Measurements from ENCODE around the gene VSX1. TPM values are rescaled to one million over a fixed set of nuclear protein-coding genes. Genes with fewer than 3 reads are reported as not detected.

VSX1 gene
- total RNA-seq, 1 experiment from 2014 or later: not detected

DNA sequence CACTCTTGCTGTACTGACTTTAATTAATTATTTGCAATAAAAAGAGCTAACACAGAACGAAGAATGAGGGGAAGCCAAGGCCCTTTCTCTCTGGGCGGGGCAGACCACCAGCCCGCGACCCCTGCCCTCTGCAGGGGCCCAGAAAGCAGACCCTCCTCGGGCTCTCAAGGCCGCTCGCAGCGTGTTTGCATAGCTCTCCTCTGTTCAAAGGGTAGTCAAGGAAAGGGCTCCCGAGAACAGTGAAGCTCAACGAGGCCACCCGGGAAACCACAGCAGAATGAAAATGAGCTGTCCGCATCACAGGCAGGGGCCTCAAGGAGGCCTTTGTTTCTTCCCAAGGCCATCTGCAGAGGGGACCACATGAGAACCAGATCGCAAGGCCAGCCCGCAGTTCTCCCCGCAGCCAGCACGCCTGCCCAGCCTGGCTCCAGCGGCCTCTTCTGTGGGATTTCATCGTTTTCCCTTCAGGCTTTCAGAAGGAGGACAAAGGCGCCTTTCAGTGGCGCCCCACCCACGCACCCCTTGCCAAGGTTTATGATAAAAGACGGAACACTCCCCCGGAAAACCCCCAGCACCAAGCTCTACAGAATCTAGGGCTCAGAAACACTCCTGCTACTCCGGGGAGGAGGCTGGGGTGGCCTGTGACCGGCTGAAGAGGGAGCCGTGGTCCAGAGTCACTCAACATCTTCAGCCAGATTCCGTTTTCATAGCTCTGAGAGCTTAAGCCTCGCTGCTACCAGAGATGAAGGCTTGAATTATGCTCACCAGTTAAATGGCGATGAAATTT lies 49.3 kb downstream of the VSX1 start:
- Histone ChIP-seq H3K9me2 (replicated peaks; ENCODE audit: insufficient read depth, low read length) (no peaks in the 10 kb centered on the region), H3K27ac (ENCODE audit: low read length) (no peak overlapping the region), H3K4me2 (ENCODE audit: low read depth, low read length, poor library complexity, severe bottlenecking) (no peak overlapping the region), H3K4me1 (ENCODE audit: low read length) (peaks cover 13% of the 10 kb centered on the region), H4K20me1 (ENCODE audit: insufficient read depth, low read depth, low read length) (no peaks in the 10 kb centered on the region), H3K27me3 (ENCODE audit: low read length) (no peaks in the 10 kb centered on the region), H3K9ac (ENCODE audit: low read length) (no peak overlapping the region), H3K9me3 (ENCODE audit: low read length) (no peaks in the 10 kb centered on the region), H3K36me3 (ENCODE audit: insufficient read depth, low read length) (no peaks in the 10 kb centered on the region), H2AFZ (ENCODE audit: low read length) (no peak overlapping the region), H3K79me2 (ENCODE audit: low read length) (no peaks in the 10 kb centered on the region), H3K4me3 (ENCODE audit: low read length) (no peak overlapping the region)
- no peak for DNase-seq

DNA sequence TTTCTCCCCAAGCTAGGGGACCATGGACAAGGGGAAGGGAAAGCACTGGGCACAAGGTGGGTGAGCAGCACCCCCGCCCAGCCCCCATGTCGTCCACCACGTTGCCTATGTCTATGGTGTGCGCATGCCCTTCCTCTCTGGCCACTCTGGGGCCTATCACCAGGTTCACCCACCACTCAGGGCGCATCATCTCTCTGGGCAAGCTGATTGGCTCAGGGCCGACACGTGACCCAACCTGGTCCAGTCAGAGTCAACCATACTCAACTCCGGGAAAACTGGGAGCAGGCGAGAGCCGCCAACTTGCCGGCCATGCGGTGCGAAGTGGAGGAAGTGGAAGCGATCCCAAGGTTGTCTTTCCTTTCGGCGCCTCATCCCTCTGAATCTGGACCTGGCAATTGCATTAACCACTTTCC lies 49.9 kb downstream of the VSX1 start:
- Histone ChIP-seq H3K36me3 (ENCODE audit: insufficient read depth, low read length) (no peaks in the 10 kb centered on the region), H3K9ac (ENCODE audit: low read length) (no peak overlapping the region), H3K27me3 (ENCODE audit: low read length) (no peaks in the 10 kb centered on the region), H3K9me3 (ENCODE audit: low read length) (no peaks in the 10 kb centered on the region), H3K4me3 (ENCODE audit: low read length) (no peak overlapping the region), H3K4me2 (ENCODE audit: low read depth, low read length, poor library complexity, severe bottlenecking) (no peak overlapping the region), H3K9me2 (replicated peaks; ENCODE audit: insufficient read depth, low read length) (no peaks in the 10 kb centered on the region), H3K4me1 (ENCODE audit: low read length) (peaks cover 10% of the 10 kb centered on the region), H4K20me1 (ENCODE audit: insufficient read depth, low read depth, low read length) (no peaks in the 10 kb centered on the region), H2AFZ (ENCODE audit: low read length) (no peak overlapping the region), H3K27ac (ENCODE audit: low read length) (no peak overlapping the region), H3K79me2 (ENCODE audit: low read length) (no peaks in the 10 kb centered on the region)
- no peak for DNase-seq

DNA sequence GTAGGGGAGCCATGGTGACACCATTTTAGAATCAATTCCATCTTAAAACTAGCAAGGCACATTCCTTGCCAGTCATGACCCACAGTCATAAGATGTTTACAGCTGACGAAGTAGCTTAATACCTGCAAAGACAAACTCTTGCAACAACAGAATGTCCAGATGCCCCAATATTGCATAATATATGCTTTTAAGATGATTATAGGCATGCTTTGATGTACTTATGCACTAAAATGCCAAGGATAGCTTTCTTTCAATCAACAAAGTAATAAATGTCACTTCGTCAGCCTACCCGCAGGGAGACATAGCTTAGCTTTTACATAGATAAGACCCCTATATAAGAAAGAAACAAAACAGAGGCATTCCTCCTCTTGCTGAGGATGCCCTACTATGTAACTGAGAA lies 50.7 kb downstream of the VSX1 start:
- Histone ChIP-seq H3K36me3 (ENCODE audit: insufficient read depth, low read length) (no peaks in the 10 kb centered on the region), H3K4me1 (ENCODE audit: low read length) (peaks cover 6% of the 10 kb centered on the region), H3K9me3 (ENCODE audit: low read length) (no peaks in the 10 kb centered on the region), H3K27ac (ENCODE audit: low read length) (no peak overlapping the region), H3K4me2 (ENCODE audit: low read depth, low read length, poor library complexity, severe bottlenecking) (no peak overlapping the region), H3K27me3 (ENCODE audit: low read length) (no peaks in the 10 kb centered on the region), H3K9ac (ENCODE audit: low read length) (no peak overlapping the region), H2AFZ (ENCODE audit: low read length) (no peak overlapping the region), H3K79me2 (ENCODE audit: low read length) (no peaks in the 10 kb centered on the region), H4K20me1 (ENCODE audit: insufficient read depth, low read depth, low read length) (no peaks in the 10 kb centered on the region), H3K4me3 (ENCODE audit: low read length) (no peak overlapping the region), H3K9me2 (replicated peaks; ENCODE audit: insufficient read depth, low read length) (no peaks in the 10 kb centered on the region)
- no peak for DNase-seq

DNA sequence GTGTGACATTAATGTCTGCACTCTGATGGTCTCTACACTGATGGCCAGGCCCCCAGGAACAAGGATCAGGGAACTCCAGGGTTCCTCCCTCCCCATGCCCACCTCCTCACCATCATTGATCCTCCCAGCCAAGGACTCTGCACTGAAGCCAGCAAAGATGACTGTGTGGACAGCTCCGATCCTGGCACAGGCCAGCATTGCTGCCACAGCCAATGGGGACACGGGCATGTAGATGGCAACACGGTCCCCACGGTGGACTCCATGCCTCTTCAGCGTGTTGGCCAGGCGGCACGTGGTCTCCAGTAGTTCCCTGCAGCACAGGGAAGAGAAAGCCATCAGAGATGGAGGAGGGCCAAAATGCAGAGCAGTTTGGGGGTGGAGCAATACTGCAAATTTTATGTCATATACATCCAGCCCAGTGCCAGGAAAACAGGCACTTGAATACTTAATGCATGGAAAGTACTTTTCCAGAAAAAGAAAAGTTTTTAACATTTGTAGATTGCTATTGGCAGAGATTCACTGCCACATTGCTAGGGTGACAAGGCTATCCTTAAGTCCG lies 51.2 kb downstream of the VSX1 start:
- no peak overlapping the region for H3K4me3 ChIP-seq (ENCODE audit: low read length)
- H3K9me2 ChIP-seq (replicated peaks; ENCODE audit: insufficient read depth, low read length): no peaks in the 10 kb centered on the region
- no peaks in the 10 kb centered on the region for H3K27me3 ChIP-seq (ENCODE audit: low read length)
- no peak overlapping the region for H3K27ac ChIP-seq (ENCODE audit: low read length)
- no peaks in the 10 kb centered on the region for H3K9me3 ChIP-seq (ENCODE audit: low read length)
- no peak overlapping the region for H3K4me2 ChIP-seq (ENCODE audit: low read depth, low read length, poor library complexity, severe bottlenecking)
- H3K79me2 ChIP-seq (ENCODE audit: low read length): no peaks in the 10 kb centered on the region
- peaks cover 1% of the 10 kb centered on the region for H3K4me1 ChIP-seq (ENCODE audit: low read length)
- DNase-seq: no peak
- no peak overlapping the region for H2AFZ ChIP-seq (ENCODE audit: low read length)
- no peaks in the 10 kb centered on the region for H4K20me1 ChIP-seq (ENCODE audit: insufficient read depth, low read depth, low read length)
- H3K36me3 ChIP-seq (ENCODE audit: insufficient read depth, low read length): no peaks in the 10 kb centered on the region
- no peak overlapping the region for H3K9ac ChIP-seq (ENCODE audit: low read length)

DNA sequence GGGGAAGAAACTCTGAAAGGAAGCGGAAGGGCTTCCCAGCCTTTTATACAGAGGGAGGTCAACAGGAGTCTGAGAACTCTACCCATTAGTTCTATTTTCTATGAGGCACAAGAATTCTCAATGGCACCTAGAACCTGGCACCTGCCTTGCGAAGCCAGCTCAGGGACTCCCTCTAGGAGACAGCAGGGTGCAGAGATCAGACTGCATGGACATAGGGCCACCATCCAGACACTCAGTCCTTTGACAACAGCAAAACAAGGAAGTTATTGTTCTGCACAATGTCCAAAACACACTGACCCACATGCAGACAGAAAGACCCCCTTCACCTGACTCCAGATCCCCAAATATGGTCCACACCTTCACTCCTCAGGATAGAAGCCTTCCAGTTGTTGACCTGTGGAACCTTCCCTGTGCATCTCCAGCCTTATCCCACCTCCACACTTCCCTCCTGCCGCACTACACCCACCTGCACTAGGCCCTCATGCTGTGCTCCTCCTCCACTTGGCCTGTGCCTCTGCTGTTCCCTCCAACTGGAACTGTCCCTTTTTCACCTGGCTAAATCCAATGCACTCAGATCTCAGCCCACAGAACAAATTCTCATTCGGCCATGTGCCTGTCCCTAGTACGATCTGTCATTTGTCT lies 51.8 kb downstream of the VSX1 start:
- Histone ChIP-seq H3K4me2 (ENCODE audit: low read depth, low read length, poor library complexity, severe bottlenecking) (no peak overlapping the region), H3K27me3 (ENCODE audit: low read length) (no peaks in the 10 kb centered on the region), H3K4me3 (ENCODE audit: low read length) (no peak overlapping the region), H3K9ac (ENCODE audit: low read length) (no peak overlapping the region), H3K4me1 (ENCODE audit: low read length) (no peaks in the 10 kb centered on the region), H4K20me1 (ENCODE audit: insufficient read depth, low read depth, low read length) (no peaks in the 10 kb centered on the region), H3K27ac (ENCODE audit: low read length) (no peak overlapping the region), H3K9me2 (replicated peaks; ENCODE audit: insufficient read depth, low read length) (no peaks in the 10 kb centered on the region), H3K36me3 (ENCODE audit: insufficient read depth, low read length) (no peaks in the 10 kb centered on the region), H2AFZ (ENCODE audit: low read length) (no peak overlapping the region), H3K79me2 (ENCODE audit: low read length) (no peaks in the 10 kb centered on the region), H3K9me3 (ENCODE audit: low read length) (no peaks in the 10 kb centered on the region)
- no peak for DNase-seq

DNA sequence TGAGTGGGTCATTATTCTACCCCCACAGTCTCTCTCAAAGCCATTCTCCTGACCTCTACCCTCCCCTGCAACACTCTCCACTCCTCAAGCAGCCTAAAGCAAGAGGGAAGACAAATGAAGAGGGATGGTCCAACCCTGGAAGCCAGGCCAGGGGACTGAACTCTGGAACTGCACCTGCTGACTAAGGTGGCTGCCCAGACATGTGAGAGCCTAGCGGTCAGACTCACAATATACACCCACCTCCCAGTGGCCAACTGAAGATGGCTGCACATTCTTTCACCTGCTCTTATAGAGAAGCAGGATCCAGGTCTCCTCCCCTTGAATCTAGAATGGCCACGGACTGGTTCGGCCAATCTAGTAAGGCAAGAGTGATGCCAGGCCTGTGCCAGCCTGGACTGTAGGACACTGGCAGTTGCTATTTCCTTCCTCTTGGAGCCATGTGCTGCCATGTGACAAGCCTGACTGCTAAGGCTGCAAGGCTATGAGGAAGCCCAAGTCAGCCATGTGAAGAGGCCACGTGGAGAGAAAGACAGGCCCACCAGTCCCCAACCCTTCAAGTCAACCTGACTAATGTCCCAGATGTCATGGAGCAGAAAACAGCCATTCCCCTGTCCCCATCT lies 55.8 kb downstream of the VSX1 start:
- no peaks in the 10 kb centered on the region for H3K36me3 ChIP-seq (ENCODE audit: insufficient read depth, low read length)
- no peak overlapping the region for H3K4me2 ChIP-seq (ENCODE audit: low read depth, low read length, poor library complexity, severe bottlenecking)
- no peak overlapping the region for H2AFZ ChIP-seq (ENCODE audit: low read length)
- H3K9me3 ChIP-seq (ENCODE audit: low read length): no peaks in the 10 kb centered on the region
- no peak for DNase-seq
- no peaks in the 10 kb centered on the region for H3K79me2 ChIP-seq (ENCODE audit: low read length)
- no peak overlapping the region for H3K27ac ChIP-seq (ENCODE audit: low read length)
- no peak overlapping the region for H3K4me3 ChIP-seq (ENCODE audit: low read length)
- no peak overlapping the region for H3K9ac ChIP-seq (ENCODE audit: low read length)
- no peaks in the 10 kb centered on the region for H4K20me1 ChIP-seq (ENCODE audit: insufficient read depth, low read depth, low read length)
- no peaks in the 10 kb centered on the region for H3K27me3 ChIP-seq (ENCODE audit: low read length)
- no peaks in the 10 kb centered on the region for H3K4me1 ChIP-seq (ENCODE audit: low read length)
- no peaks in the 10 kb centered on the region for H3K9me2 ChIP-seq (replicated peaks; ENCODE audit: insufficient read depth, low read length)

Other genes starting within 250 kb of the VSX1 start
- not detected in 2 replicates for gene CST7, start 132.9 kb downstream of the VSX1 start, total RNA-seq (2014; rRNA removed; shearing (Covaris generic); ENCODE audit: low replicate concordance)
- 35.6 and 41.5 TPM in 2 replicates for gene APMAP, start 89.4 kb downstream of the VSX1 start, total RNA-seq (2014; rRNA removed; shearing (Covaris generic); ENCODE audit: low replicate concordance)
- 2.3 and 8.5 TPM in 2 replicates for gene ACSS1, start 24.0 kb downstream of the VSX1 start, total RNA-seq (2014; rRNA removed; shearing (Covaris generic); ENCODE audit: low replicate concordance)
- gene ENTPD6, start 113.6 kb upstream of the VSX1 start, total RNA-seq (2014; rRNA removed; shearing (Covaris generic); ENCODE audit: low replicate concordance): 100 and 125 TPM in 2 replicates
- 188 and 302 TPM in 2 replicates for gene PYGB, start 165.9 kb upstream of the VSX1 start, total RNA-seq (2014; rRNA removed; shearing (Covaris generic); ENCODE audit: low replicate concordance)

All from Karpas-422 (cell line).